SH-SY5Y (cell line): ENCODE results near the gene SYNPO.

ENCODE experiments used
- GATA2 ChIP-seq: IDR thresholded peaks from 2 replicates; pipeline ENCODE4 v1.6.1; 2011; ENCODE audit warnings: mild to moderate bottlenecking, low read depth, low read length
- GATA3 ChIP-seq: IDR thresholded peaks from 2 replicates; pipeline ENCODE4 v1.6.1; 2011; ENCODE audit warnings: low read depth, mild to moderate bottlenecking, low read length, moderate library complexity

GRCh38 chr5:150653145-150653761 lies 12.8 kb downstream of the SYNPO start:
- TF ChIP-seq GATA3 (no peak), GATA2 (no peak)
